ENCODE data around the gene TPM2.

Gene TPM2

DNA sequence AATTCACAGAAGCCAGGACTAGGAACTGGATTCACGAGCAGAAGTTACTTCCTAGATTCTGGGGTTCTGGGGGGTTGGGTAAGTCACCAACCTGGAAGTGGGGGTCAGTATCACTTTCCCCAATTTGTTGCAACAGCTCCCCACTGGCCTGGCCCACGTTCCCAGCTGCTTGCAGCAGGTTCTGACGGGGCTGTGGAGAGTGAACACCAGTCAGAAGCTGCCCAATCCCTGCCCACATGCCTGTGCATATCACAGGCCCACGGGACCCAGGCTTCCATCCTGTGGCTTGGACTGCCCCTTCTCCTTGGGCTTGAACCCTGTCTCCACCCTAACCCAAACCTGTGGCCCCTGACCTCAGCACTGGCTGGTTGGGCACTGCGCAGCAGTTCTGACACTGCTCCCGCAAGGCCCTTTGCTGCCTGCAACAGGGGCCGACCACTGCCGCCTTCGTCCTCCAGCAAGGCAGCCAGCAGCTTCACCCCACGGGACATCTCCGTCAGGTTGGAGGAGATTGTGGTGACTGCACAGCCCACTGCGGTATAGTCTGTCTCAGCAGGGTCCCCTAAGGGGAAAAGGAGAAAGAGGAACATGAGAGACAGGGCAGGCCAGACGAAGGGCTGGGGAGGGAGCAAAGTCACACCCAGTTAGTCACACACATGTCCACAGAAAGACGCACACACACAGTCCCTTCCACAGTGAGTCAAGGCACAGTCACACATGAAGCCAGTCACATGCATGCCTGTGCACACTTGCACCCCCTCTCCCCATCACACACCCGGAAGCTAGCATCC is 29.2 kb upstream of the TPM2 start:
- no peak for DNase-seq (ENCODE audit: low read depth)

DNA sequence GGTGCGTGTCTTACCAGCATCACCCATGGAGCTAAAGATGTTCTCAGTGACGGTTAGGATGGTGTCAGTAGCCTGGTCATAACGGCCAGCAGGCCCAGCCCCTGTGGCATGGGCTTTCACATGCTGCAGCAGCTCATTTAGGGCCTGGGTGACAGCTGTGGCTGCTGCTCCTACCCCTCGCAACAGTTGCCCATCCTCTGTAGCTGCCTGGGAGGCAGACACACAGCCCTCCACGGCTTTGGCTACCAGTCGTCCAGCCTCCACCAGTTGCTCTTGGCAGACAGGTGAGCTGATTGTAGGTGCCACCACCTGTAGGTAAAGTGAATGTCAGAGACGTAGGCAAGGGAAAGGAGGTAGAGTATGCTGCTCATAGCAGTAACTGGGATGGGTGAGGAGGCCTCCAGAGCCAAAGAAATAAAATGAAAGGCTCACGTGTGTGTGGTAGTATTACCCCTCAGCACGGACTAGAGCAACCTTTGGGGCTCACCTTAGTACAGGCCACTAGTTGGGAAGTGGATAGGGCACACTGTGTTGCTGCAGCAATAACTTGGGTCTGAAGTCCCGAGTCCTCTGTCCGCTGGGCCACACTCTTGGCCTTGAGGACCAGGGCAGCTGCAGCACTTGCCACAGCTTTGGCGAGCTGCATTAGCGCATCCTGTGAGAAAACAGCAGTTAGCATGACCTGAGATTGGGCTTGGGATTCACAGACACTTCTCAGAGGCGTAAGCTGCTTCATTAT is 27.6 kb upstream of the TPM2 start:
- DNase-seq (ENCODE audit: low read depth): no peak

DNA sequence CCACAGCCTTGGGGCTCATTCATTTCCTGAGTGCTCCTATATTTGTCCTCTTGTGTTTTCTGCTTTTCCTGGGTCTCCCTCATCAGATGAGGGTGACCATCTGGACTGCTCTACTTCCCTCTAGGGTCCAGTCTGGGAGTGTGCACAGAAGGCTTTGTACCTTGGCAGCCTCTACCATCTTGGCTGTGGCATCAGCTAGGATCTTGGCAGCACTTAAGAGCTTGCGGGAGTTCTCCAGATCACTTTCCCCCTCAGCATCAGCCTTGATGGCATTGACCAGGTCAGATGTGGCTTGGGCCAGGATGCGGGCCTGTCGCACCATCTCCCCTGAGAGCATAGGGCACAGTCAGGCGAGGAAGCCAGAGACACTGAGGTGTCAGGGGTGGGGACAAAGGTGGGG is 26.5 kb upstream of the TPM2 start:
- DNase-seq (ENCODE audit: low read depth): no peak

DNA sequence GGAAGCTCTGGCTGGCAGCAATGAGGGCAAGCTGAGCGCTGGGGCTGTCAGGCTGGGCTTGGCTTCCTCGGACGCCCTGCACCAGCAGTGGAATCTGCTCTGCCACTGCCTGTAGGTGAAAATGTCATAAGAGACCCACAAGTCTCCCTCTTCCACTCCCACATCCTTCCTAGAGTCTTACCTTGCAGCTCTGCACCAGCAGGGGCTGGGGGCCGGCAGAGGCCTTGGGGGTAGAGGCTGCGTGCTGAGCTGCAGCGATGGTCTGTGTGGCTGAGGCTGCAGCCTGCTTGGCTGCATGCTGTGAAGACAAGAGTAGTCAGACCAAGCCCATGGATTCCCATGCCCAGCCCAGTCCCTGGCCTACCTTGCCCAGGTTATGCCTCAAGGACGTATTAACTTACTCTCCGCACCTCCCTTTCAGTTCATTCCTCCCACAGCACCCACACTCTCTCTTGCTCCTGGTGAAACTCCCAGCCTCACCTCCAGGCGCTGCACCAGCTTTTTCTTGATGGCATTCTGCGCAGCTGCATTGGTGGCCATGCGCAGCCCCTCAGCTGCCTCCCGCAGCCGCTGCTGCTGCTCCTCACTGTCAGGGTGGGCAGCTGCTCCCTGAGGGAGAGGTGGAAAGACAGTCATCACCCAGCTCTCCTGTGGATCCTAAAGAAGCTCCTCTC is 25.0 kb upstream of the TPM2 start:
- DNase-seq (ENCODE audit: low read depth): no peak

DNA sequence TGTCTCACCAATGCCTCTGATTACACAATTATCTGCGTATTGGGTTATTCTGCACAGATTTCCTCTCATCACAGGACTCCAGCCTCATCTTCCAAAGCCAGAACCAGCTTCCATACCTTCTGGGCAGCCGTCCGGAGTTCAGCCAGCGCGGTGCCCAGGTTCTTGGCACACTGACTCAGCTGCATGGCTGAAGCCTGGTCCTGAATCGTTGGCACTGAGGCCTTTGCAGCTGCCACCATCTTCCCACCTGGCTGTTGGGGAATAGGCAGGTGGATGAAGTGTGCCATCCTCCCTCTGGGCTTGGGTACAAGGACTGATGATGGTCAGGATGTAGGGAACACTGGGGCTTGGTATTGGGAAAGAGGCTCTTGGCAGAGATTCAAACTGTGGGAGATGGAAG is 24.4 kb upstream of the TPM2 start:
- DNase-seq (ENCODE audit: low read depth): no peak

DNA sequence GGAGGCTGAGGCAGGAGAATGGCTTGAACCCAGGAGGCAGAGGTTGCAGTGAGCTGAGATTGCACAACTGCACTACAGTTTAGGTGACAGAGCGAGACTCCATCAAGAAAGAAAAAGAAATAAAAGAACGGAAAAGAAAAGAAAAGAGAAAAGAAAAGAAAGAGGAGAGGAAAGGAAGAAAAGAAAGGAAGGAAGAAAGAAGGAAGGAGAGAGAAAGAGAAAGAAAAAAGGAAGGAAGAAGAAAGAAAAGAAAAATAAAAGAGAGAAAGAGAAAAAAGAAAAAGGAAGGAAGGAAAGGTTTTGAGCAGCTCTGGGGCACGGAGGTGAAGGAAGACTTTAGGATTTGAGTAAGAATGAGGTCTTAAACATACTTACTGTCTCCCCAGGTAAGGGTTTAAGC is 23.9 kb upstream of the TPM2 start:
- DNase-seq (ENCODE audit: low read depth): no peak

DNA sequence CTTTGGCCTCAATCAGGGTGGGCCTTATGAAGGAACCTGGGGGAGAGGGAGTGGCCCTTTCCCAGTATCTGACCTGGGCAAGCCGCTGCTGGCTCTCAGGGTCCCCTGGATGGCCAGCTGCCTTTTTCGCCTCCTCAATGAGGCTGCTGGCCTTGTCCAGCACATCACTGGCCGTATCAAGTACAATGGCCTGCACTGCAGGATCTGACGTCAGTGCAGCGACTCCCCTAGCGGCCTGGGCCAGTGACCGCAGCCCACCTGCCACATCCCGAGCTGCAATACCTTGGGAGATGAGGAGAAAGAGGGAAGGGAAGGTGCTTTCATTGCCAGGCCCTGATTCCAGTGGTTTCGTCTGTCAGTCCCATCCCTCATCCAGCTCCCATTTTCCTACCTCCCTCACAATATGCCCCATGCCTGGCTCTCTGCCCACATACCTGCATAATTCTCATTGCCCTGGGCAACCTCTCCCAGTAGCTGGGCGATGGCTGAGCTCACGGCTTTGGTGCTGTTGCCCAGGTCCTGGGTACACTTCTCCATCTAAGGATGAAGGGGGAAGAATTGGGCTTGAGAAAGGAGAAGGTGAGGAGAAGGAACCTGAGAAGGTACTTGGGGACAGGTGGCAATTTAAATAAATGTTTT is 23.2 kb upstream of the TPM2 start:
- DNase-seq (ENCODE audit: low read depth): no peak

DNA sequence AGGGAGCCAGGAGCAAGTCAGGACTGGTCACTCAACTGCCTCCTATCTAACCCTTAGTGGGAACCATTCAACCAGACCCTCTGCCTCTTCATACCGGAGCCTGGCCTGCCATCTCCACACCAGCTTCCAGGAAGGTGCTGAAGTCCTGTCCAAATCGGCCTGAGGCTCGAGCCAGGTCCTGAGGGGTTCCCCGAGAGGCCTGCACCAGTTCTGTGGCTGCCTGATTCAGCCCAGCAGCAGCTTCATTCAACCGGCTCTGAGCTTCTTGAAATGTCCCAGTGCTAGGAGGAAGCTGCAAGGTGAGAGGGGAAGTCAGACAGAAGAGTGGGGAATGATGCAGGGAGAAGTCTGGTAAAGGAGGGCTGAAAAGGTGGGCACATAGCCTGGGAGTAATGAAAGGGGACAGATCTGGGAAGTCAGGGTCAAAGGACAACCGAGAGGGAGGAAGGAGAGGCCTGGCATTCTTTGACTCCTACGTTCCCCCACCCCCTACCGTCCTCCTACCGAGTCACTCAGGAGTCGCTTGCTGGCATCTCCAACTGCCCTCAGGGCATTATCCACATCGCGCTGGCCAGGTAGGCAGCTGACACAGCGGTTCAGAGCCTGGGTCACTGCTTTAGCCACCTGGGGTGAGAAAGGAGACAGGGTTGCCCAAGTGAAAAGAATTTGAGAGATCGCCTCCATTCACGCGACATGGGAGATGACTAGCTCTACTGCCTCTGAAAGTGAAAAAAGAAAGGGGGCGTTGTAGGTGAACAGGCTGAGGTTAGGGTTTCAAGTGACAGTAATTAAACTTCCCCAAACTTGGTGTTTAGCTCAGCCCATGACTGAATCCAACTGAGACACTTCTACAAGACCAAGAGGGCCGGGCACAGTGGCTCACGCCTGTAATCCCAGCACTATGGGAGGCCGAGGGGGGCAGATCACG is 22.0 kb upstream of the TPM2 start:
- no peak for DNase-seq (ENCODE audit: low read depth)

DNA sequence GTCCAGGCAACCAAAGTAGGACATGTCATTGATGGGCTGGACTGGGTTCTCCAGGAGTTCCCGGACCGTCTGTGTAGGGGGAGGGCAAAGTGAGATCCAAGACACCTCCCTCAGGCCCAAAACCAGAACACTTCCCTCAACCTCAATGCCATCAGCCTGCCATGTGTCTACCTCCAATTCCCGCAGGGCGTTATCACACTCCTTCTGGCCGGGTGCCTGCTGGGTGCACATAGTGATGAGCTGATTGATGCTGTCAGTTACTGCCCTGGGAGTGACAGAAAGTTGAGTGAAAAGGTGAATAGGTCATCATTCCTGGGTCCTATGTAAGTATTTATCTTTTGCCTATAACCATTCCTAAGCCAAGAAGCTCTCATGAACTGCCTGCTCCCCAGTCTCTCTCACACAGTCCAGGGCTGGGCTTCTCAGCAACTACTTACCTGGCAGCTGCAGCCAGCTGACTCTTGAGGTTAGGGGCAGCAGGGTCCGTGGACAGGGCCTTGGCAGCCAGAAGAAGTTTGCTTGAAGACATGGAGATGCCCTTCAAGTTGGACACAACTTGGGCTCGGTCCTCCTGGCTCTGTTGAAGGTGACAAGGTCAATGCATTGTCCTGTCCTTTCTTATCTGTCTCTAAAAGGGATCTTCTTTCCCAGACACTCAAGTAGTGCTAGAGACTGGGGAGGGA is 21.2 kb upstream of the TPM2 start:
- DNase-seq (ENCODE audit: low read depth): no peak

DNA sequence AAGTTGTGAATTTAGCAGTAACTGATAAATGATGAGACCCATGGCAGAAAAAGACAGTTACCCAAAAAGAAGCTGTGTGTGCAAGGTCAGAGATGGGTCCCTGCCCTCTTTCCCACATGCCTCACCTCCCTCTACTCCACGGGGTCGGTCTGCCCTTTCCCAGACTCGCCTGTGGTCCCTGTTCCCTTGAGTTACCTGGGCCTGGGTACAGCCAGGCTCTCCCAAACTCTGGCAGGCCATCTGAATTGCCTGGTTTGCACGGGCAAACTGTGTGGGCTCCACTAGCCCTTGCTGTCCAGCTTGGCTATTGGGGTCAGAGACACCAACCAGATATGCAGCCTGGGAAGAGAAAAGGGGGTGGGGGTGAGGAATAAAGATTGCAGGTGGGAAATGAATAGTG is 18.4 kb upstream of the TPM2 start:
- no peak for DNase-seq (ENCODE audit: low read depth)

DNA sequence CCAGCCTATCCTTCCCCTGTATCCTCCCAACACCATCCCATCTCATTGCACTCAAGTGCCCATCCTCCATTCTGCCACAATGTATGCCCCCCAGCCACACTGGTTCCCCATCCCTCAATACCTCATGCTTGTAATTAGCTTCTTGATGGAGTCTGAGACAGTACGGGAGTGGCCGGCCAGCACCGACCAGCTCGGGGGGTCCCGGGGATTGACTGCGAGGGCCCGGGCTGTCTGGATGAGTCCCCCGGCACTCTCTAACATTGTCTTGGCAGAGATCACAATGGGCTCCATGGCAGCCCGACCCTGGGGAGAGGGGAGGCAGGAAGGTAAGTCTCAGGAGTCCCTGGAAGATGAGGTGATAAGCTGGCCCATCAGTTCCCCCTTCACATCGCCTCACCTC is 17.2 kb upstream of the TPM2 start:
- no peak for DNase-seq (ENCODE audit: low read depth)

DNA sequence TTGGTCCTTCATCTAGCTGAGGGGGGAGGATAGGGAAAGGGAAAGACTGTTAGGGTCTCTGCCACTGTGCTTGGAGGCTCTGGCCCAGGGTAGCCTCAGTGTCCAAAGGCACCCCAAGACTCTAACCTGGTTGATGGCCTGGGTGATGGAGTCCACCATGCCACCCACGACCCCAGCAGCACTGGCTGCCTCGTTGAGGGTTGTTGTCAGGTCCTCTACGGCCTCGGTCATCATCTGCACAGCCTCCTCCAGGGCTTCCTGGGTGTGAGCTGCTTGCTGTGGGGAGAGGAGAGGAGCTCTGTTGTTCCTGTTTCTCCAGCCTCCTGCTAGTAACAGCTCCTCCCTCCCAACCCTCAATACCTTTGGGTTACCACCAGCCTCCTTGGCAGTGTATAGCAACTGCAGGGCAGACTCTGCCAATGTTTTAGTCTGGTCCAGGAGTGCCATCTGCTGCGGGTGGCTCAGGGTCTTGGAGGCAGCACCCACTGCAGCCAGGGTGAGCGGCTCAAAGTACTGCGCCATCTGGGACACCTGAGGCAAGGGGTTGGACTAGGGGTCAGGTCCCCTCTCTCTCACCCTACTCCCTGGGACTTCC is 16.2 kb upstream of the TPM2 start:
- no peak for DNase-seq (ENCODE audit: low read depth)

DNA sequence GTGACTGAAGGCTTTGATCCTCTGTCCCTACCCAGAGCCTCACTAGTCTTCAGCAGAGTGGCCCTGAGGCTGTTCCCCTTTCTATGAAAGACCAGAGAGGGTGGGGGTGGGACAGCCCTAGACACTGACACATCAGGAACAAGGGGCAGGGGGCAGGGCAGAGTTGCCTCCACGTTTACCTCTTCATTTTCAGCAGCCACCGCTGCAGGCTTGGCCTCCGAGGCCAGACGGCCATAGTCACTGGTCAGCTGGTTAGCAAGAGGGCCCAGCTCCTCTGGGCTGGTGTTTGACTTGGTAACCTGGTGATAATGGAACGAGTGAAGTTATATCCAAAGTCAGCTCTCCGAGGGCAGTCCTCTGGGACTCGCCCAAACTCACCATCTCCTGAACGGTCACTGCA is 15.6 kb upstream of the TPM2 start:
- no peak for DNase-seq (ENCODE audit: low read depth)

DNA sequence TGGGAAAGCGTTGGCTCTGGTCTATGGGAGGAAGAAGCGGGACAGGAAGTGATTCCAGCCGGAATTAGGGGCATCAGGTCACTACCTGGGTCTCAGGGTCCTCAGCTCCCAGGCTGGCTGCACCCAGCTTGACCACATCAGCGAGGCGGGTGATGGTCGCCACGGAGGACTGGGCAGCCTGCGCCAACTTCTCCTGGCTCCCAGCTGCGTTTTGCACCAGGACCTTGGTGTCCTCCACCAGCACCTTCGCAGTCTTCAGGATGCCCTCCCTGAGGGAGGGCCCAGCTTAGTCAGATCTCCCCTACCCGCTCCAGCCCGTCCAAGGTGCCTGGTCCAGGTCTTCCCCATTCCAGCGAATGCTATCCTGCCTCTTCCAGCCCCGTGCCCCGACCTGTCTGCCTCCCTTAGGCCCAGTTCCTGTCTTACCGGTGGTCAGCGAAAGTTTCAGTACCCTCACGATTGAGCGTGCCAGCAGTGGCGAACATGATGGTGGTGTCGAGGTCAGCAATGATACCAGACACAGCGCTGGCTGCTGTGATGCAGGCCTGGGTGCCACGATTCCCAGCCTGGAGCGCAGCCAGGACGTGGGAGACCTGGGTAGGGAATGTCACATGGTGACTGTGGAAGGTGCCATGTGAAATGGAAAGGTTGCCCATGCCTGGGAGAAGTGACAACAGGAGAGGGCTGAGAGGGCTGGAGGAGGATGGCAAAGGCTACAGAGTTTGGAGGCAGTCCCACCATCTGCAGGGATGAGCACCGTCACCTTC is 14.4 kb upstream of the TPM2 start:
- DNase-seq (ENCODE audit: low read depth): no peak

DNA sequence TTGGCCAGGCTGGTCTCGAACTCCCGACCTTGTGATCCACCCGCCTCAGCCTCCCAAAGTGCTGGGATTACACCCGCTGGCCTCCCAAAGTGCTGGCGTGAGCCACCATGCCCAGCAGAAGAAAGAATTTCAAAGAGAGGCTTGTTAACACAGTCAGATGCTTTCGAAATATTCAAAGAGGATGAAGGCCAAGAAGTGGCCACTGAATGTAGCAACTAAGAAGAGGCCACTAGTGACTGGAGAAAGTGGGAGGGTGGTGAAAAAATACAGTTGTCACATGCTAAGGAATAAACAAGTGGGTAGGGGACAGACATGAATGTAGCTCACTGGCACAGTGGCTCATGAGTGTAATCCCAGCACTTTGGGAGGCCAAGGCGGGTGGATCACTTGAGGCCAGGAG is 13.0 kb upstream of the TPM2 start:
- no peak for DNase-seq (ENCODE audit: low read depth)

DNA sequence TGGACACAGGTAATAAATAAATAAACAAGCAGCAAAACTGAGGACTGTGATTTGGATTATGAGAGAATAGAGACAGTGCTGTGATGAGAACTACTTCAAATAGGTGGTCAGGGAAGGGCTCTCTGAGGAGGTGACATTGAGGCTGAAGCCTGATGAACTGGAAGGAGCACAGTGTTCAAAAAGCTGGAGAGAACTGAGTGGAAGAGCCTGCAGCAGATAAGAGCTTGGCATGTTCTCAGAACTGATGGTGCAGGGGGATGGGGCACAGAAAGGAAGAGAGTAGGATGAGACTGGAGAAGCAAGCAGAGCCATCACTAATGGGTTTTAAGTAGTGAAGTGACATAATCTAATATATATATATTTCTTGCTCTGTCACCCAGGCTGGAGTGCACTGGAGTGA is 11.2 kb upstream of the TPM2 start:
- DNase-seq (ENCODE audit: low read depth): no peak

DNA sequence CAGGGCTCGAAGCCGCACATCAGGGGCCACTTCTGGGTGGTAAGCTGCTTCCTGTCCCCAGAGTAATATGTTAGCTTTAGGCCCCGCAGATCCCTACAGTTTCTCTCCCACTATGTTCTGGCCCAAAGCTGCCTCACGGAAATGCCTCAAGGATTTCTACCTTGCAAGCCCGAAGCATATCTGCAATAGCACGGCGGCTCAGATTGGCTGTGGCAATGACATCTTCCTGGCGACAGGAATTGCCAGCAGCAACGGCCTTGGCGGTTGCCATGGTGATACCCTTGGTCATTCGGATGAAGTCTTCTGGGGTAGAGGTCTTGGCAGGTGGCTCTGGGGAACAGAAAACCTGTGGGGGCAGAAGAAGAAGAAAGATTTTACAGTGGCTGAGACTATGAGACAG is 10.3 kb upstream of the TPM2 start:
- no peak for DNase-seq (ENCODE audit: low read depth)

DNA sequence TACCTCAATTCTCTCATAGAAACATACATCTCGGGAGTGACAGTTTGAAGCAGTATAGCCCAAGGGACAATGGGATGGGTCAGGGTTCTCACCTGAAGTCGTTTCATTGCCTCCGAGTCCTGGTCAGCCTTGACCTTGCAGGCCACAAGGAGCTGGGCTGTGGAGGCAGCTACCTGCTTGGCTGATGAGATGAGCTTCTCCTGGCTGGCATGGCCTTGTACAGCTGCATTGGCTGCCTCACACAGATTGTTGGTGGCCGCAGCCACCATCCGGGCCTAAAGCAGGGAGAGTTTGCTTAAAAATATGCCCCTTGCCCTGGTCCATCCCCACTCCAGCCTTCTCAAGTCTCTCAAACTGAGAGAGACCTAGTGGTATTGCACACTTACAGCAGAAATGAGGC is 8.5 kb upstream of the TPM2 start:
- DNase-seq (ENCODE audit: low read depth): no peak

DNA sequence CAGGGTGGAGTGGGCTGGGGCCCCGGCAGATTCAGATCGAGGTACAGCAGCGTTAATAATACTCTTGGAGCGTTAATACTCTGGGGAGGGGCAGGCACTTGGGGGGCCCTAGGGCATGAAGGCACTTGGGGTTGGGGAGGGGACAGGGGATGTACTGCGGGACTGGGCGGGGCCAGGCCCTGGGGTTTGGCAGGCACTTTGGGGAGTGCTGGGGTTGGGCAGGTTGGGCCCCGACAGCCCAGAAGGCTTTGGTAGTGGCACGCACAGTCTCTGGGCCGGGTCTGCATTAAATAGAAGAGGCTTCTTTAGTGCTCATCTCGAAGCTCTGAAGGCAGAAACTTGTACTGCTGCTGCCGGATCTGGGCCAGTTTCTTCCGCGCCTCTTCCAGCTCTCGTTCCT is 7.8 kb upstream of the TPM2 start:
- DNase-seq (ENCODE audit: low read depth): no peak
